ENCODE data around the gene FIZ1.

DNA sequence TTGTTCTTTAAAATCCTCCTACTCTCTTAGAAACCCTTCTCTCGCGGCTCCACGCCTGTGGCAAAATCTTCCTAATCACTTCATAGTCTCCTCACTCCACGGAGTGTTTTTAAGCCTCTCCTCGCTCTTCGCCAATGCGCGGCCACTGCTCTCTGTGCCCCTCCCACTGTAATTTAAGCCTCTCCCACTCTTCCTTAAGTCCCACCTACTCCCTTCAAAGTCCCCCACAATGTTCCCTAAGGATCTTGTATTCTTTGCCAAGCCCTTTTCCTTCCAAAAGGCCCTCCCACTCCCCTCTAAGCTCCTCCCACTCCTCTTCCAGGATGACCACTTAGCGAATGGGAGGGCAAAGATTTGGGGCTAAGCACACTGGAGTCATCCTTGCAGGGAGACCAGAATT, 1.3 kb downstream of the FIZ1 start:
- TF ChIP-seq, protein P1, sequence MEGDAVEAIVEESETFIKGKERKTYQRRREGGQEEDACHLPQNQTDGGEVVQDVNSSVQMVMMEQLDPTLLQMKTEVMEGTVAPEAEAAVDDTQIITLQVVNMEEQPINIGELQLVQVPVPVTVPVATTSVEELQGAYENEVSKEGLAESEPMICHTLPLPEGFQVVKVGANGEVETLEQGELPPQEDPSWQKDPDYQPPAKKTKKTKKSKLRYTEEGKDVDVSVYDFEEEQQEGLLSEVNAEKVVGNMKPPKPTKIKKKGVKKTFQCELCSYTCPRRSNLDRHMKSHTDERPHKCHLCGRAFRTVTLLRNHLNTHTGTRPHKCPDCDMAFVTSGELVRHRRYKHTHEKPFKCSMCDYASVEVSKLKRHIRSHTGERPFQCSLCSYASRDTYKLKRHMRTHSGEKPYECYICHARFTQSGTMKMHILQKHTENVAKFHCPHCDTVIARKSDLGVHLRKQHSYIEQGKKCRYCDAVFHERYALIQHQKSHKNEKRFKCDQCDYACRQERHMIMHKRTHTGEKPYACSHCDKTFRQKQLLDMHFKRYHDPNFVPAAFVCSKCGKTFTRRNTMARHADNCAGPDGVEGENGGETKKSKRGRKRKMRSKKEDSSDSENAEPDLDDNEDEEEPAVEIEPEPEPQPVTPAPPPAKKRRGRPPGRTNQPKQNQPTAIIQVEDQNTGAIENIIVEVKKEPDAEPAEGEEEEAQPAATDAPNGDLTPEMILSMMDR (IDR thresholded peaks at IDR 0.05; ENCODE audit: low read depth, low read length) = no peak
- TF ChIP-seq POLR2A (IDR thresholded peaks at IDR 0.05; ENCODE audit: extremely low read depth, insufficient read length) = no peak

All from NB4 (cell line).